HG02571 (cell line): ENCODE data around the gene RGS5.

Source experiments
- ATAC-seq: cut with Tn5 transposase; IDR thresholded peaks from one replicate; pipeline ENCODE4 v1.9.1; 2021; ENCODE audit warnings: mild to moderate bottlenecking, moderate library complexity; ENCODE audit not compliant: unreplicated experiment

RGS5 gene

GRCh38 chr1:163093169-163093568 lies 109.5 kb downstream of the RGS5 start:
- no peak for ATAC-seq
